Measurements from ENCODE around the gene PRUNE2.
"Not testable (repeated sequence)": the region's sequence is repeated elsewhere in the genome, so short reads cannot be mapped to it uniquely, and the experiment has no call there.

The PRUNE2 gene

DNA sequence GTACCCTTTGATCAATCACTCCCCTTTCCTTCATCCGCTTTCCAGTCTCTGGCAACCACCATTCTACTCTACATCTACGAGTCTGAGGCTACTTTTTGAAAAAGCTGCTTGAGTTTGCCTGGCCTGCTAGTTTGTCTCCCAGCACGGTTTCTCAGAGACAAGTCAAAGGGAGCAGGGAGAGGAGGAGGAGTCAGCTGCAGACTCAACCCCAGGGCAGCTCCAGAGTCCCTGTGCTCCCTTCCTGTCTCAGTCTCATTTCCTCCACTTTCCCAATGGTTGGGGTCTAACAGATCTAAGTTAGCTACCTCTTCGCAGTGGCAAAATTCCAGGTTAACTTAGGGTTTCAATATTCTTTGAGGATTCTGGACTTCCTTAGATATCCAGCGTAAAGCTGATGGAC is 221.7 kb downstream of the PRUNE2 start:
- Histone ChIP-seq H3K4me3 (no peak overlapping the region), H3K27ac (no peak overlapping the region)

DNA sequence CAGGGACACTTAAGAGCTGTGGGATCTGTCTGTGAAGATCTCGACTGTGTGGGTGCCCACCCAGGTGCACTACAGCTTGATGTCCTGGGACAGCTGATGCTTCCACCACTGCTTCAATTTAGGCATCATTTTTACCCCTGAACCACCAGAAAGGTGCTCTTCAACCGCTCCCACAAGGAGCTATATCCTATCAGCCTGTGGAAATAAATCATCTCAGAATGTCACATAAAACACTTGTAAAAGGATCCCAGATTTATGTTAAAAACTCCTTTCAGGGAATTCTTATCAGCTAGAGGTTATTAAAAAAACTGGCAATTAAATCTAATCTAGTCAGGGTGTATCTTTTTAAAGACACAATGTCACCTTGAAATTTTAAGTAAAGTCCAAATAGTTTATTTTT is 224.4 kb downstream of the PRUNE2 start:
- no peak overlapping the region for H3K4me3 ChIP-seq
- H3K27ac ChIP-seq = no peak overlapping the region

GRCh38 chr9:76680716-76681425 is 225.0 kb downstream of the PRUNE2 start:
- Histone ChIP-seq H3K27ac (no peak overlapping the region), H3K4me3 (no peak overlapping the region)

- no peak overlapping the region for H3K4me3 ChIP-seq
- H3K27ac ChIP-seq = peak overlapping the region in 1 of 21 experiments; percentile 28
These were observed 228.3 kb downstream of the PRUNE2 start for GRCh38 chr9:76677481-76678055.

DNA sequence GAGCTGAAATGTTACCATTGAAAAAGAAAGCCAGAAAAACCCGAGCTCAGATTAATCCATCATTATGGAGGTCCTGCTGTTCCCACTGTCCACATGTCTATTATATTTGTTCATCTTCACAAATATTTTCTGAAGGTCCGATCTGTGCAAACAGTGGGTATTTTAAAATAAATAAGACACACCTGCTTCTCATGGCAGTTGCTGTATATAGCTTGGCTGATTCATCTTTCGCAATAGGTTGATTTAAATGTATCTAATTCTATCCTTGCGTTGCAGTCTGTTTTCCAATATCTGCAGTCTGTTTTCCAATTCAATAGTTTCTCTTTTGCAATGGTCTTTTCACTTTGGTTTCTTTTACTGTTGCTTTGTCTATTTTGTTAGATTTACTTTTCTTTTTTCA is 229.1 kb downstream of the PRUNE2 start:
- Histone ChIP-seq H3K4me3 (no peak overlapping the region), H3K27ac (no peak overlapping the region)

DNA sequence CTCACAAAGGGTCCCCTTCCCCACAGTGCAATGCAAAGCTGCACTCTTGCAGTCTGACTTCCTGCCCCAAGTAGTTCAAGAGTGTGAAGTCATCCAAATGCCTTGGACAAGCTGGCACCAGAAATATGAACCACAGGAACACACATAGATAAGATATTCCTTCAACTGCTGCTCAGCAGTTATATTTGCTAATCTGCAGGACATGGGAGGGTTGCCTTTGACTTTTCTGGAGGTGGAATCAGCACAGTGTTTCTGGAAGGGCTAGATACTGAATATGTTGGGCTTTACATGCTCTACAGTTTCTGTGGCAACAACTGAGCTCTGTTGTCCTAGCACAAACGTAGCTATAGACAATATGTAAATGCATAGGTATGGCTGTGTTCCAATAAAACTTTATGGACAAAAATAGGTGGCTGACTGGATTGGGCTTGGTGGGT is 238.4 kb downstream of the PRUNE2 start:
- Histone ChIP-seq H3K4me3 (no peak overlapping the region), H3K27ac (no peak overlapping the region)

GRCh38 chr9:76665966-76666365 is 239.9 kb downstream of the PRUNE2 start:
- not testable (repeated sequence) for H3K27ac ChIP-seq

DNA sequence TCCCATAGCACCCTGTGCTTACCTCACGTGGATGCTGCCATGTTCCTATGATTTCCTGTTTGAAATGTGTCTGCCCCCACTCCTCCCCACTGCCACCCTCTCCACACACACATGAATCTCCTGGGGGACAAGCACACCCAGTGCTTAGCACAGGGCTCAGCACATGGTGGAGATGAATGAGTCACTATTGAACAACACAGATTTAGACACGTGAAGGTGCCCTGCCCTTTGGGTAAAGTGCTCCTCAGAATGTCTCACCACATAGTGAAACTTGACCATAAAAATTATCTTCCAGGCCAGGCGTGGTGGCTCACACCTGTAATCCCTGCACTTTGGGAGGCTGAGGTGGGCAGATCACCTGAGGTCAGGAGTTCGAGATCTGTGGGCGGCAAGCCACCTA is 240.5 kb downstream of the PRUNE2 start:
- Histone ChIP-seq H3K4me3 (no peak overlapping the region), H3K27ac (no peak overlapping the region)

More at GRCh38 chr9:76665966-76666365, 239.9 kb downstream of the PRUNE2 start:
- H3K4me3 ChIP-seq = not testable (repeated sequence)

DNA sequence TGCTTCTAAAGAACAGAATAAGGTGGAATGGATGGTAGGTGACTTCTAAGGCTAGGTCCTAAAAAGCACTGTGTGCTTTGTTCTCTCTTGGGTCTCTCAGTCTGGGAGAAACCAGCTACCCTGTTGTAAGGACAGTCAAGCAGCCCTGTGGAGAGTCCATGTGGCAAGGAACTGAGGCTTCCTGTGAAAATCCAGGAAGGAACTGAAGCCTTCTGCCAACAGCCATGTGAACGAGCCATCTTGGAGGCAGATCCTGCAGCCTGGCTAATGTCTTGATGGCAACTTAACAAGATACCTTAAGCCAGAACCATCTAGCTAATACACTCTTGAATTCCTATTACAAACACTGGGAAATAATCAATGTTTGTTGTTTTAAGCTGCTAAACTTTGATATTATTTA is 241.8 kb downstream of the PRUNE2 start:
- Histone ChIP-seq H3K4me3 (no peak overlapping the region), H3K27ac (no peak overlapping the region)

DNA sequence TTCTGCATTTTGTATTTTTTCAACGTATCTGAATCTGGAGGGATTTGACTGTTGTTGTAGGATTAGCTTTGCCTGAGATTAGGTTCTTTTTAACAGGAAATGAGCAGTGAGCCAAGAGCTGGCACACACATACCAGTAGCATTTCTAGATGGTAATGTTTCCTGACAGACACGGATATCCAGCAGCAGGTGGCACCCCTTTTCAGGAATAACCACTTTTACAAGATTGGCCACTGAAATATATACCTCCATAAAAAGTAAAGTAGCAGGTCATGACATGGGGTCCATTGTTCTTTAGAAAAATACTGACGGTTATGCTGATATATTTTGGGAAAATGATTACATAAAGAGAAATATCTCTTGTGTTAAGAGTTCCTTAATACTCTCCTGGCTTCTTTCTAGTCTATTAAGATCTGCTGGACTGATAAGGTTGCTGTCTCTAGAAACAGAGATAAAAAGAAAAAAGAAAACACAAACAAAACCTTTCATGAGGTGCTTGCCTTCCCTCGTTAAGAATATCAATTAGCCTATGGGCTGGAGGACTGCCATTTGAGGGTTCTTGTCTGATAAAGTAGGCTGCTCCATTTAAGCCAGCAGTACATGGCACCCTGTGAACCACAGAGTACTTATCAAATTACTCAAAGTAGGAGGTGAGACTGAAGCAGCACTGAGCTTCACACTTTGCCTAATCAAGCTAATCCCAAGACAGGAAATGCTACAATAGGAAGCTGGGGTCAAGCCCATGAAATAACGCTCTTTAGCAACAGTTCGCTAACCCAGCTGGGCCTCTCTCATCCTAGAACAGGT is 243.2 kb downstream of the PRUNE2 start:
- H3K4me3 ChIP-seq = no peak overlapping the region
- H3K27ac ChIP-seq = no peak overlapping the region

- no peak overlapping the region for H3K4me3 ChIP-seq
- H3K27ac ChIP-seq = peak overlapping the region in 1 of 21 experiments; percentile 66
These were observed 247.2 kb downstream of the PRUNE2 start for GRCh38 chr9:76658510-76659231.

- H3K27ac ChIP-seq = peak overlapping the region in 1 of 21 experiments; percentile 66
These were observed 248.6 kb downstream of the PRUNE2 start for GRCh38 chr9:76657265-76657664.

DNA sequence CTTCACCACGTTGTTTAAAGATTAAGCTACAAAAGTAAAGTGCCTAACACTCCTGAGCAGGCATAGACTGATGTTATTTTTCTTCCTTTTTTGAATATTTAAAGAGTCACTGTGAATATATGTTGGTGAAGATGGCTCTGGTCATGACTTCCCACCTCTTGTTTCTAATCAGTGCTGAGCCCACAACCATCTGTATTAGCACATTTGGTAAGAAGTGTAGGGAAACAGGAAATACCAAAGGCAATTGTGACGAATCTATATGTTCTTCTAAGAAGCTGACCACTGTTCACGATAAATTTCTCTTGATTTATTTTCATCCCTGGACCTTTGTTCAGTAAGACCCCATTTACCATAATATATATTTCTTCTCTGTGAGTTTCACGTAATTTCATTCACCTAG is 249.9 kb downstream of the PRUNE2 start:
- no peak overlapping the region for H3K4me3 ChIP-seq
- H3K27ac ChIP-seq = peak overlapping the region in 2 of 21 experiments; percentile 20 to 66

More at GRCh38 chr9:76657265-76657664, 248.6 kb downstream of the PRUNE2 start:
- no peak overlapping the region for H3K4me3 ChIP-seq

DNA sequence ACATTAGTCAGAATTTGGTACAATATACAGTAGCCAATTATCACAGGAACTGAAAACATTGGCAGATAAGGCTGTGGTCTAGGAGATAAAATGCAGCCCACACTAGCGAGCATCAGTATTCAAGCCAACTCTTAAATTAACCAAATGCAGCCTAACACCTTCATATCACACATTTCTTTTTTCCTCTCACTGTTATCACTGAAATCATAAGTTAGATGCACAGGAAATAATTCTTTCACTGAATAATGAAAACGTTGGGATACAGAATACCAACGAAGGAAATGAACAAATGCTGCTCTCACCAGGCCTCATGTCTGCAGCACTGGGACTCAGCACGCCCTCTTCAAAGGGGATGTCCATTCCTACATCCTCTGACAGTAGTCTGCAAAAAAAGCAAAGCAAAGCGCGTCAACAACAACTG is 250.8 kb downstream of the PRUNE2 start:
- Histone ChIP-seq H3K27ac (peak overlapping the region in 4 of 21 experiments; percentile 11 to 66 (median 32)), H3K4me3 (no peak overlapping the region)

DNA sequence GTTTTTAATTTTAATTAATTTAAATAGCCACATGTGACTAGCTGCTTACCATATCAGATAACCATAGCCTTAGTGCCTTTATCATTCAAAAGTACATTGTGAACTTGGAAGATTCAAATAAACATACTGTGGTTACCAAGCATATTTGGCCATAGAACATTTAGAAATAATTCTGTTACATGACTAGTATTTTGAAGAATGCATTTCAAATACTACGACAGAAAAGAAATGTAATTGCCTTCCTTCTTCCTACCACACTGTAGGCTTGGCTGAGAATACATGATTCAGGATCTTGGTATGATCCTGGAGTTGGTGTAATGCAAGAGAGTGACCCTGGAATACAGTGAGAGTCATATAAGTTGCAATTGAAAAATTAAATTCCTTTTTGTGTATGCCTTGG is 251.3 kb downstream of the PRUNE2 start:
- no peak overlapping the region for H3K4me3 ChIP-seq
- H3K27ac ChIP-seq = peak overlapping the region in 5 of 21 experiments; percentile 29 to 66 (median 34)

GRCh38 chr9:76654051-76654461 is 251.9 kb downstream of the PRUNE2 start:
- peak overlapping the region in 6 of 21 experiments; percentile 9 to 66 (median 32) for H3K27ac ChIP-seq
- H3K4me3 ChIP-seq = no peak overlapping the region

DNA sequence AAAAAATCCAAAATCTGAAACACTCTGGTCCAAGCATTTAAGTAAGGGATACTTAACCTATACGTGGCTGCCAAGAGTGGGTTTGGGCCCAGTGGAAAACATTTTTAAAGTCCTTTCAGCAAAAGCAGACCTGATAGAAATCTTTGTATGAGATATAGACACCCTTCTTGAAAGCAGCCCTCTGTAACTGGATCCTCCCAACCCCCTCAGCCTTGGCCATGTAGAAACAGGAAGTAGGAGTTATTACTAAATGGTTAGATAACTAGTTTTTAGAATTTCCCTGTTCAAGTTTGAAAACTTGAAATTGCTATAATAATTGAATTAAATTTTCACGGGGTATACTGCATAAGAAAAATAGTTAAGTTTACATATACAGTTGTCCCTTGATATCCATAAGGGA is 253.0 kb downstream of the PRUNE2 start:
- no peak overlapping the region for H3K4me3 ChIP-seq
- peak overlapping the region in 3 of 21 experiments; percentile 12 to 84 (median 34) for H3K27ac ChIP-seq

- H3K27ac ChIP-seq = peak overlapping the region in 11 of 21 experiments; percentile 6 to 84 (median 30)
- peak overlapping the region in 4 of 7 experiments; percentile 0 to 9 (median 2) for H3K4me3 ChIP-seq
These were observed 254.7 kb downstream of the PRUNE2 start for GRCh38 chr9:76651119-76651705.

- no peak overlapping the region for H3K4me3 ChIP-seq
These were observed 255.2 kb downstream of the PRUNE2 start for GRCh38 chr9:76650692-76651091.

More at GRCh38 chr9:76650692-76651091, 255.2 kb downstream of the PRUNE2 start:
- H3K27ac ChIP-seq = peak overlapping the region in 7 of 21 experiments; percentile 14 to 84 (median 48)

Data from skin epidermis (tissue), 12 donors.